Effector memory CD4-positive, alpha-beta T cell (primary cell): ENCODE measurements around the gene TK2.
"Not testable (repeated sequence)": the region's sequence is repeated elsewhere in the genome, so short reads cannot be mapped to it uniquely, and the experiment has no call there.

Experiments
- DNase-seq, 3 donors: peaks; one replicate each; pipeline ENCODE4 v3.0.0-alpha.2; 2020
- H3K27ac ChIP-seq: 2 replicates; pipeline ENCODE4 v1.7.0; 2013; ENCODE audit warnings: mild to moderate bottlenecking, low read length, moderate library complexity; ENCODE audit not compliant: insufficient read depth, poor library complexity, severe bottlenecking
- H3K27me3 ChIP-seq: replicated peaks from 2 replicates; pipeline ENCODE4 v1.7.0; 2013; ENCODE audit warnings: mild to moderate bottlenecking, low read length; ENCODE audit not compliant: insufficient read depth, control insufficient read depth, poor library complexity, severe bottlenecking
- H3K36me3 ChIP-seq: 2 replicates; pipeline ENCODE4 v1.7.0; 2013; ENCODE audit warnings: mild to moderate bottlenecking, low read length, moderate library complexity; ENCODE audit not compliant: control insufficient read depth, insufficient read depth
- H3K4me1 ChIP-seq: 2 replicates; pipeline ENCODE4 v1.7.0; 2013; ENCODE audit warnings: low read length, mild to moderate bottlenecking; ENCODE audit not compliant: control insufficient read depth, insufficient read depth, poor library complexity, severe bottlenecking
- H3K4me3 ChIP-seq: 2 replicates; pipeline ENCODE4 v1.7.0; 2013; ENCODE audit warnings: low read length, low read depth, mild to moderate bottlenecking; ENCODE audit not compliant: insufficient read depth, poor library complexity, severe bottlenecking
- H3K9me3 ChIP-seq: 2 replicates; pipeline ENCODE4 v1.7.0; 2013; ENCODE audit warnings: mild to moderate bottlenecking, low read length, moderate library complexity; ENCODE audit not compliant: control insufficient read depth

The TK2 gene

GRCh38 chr16:66574531-66574930 is 24.6 kb upstream of the TK2 start:
- Histone ChIP-seq H3K27ac (no peak overlapping the region), H3K9me3 (no peaks in the 10 kb centered on the region), H3K4me3 (no peak overlapping the region), H3K4me1 (peaks cover 8% of the 10 kb centered on the region), H3K27me3 (peaks cover 5% of the 10 kb centered on the region), H3K36me3 (no peaks in the 10 kb centered on the region)
- DNase-seq: no peak

- Histone ChIP-seq H3K36me3 (no peaks in the 10 kb centered on the region), H3K27ac (no peak overlapping the region), H3K4me1 (peaks cover 4% of the 10 kb centered on the region), H3K4me3 (no peak overlapping the region), H3K9me3 (no peaks in the 10 kb centered on the region), H3K27me3 (peaks cover 1% of the 10 kb centered on the region)
- no peak for DNase-seq
These were observed 24.2 kb upstream of the TK2 start for GRCh38 chr16:66574081-66574480.

- Histone ChIP-seq H3K27ac (peak overlapping the region; percentile 5), H3K36me3 (no peaks in the 10 kb centered on the region), H3K9me3 (no peaks in the 10 kb centered on the region), H3K4me1 (no peaks in the 10 kb centered on the region), H3K4me3 (no peak overlapping the region), H3K27me3 (no peaks in the 10 kb centered on the region)
- DNase-seq: no peak
These were observed 22.4 kb upstream of the TK2 start for GRCh38 chr16:66572356-66572755.

- DNase-seq: no peak
- Histone ChIP-seq H3K36me3 (peaks cover 15% of the 10 kb centered on the region), H3K27me3 (no peaks in the 10 kb centered on the region), H3K9me3 (no peaks in the 10 kb centered on the region), H3K4me3 (no peak overlapping the region), H3K27ac (no peak overlapping the region), H3K4me1 (no peaks in the 10 kb centered on the region)
These were observed 20.0 kb upstream of the TK2 start for GRCh38 chr16:66569827-66570405.

GRCh38 chr16:66569131-66569530 is 19.2 kb upstream of the TK2 start:
- Histone ChIP-seq H3K27me3 (no peaks in the 10 kb centered on the region), H3K9me3 (no peaks in the 10 kb centered on the region), H3K27ac (no peak overlapping the region), H3K4me3 (no peak overlapping the region), H3K4me1 (no peaks in the 10 kb centered on the region), H3K36me3 (peaks cover 15% of the 10 kb centered on the region)
- no peak for DNase-seq

- Histone ChIP-seq H3K36me3 (peaks cover 15% of the 10 kb centered on the region), H3K27me3 (no peaks in the 10 kb centered on the region), H3K27ac (no peak overlapping the region), H3K9me3 (no peaks in the 10 kb centered on the region), H3K4me1 (peaks cover under 1% of the 10 kb centered on the region), H3K4me3 (no peak overlapping the region)
- DNase-seq: no peak
These were observed 18.4 kb upstream of the TK2 start for GRCh38 chr16:66568355-66568754.

- not testable (repeated sequence) for DNase-seq, H3K27ac ChIP-seq, H3K4me3 ChIP-seq, H3K27me3 ChIP-seq, H3K9me3 ChIP-seq
- H3K4me1 ChIP-seq: peaks cover 10% of the 10 kb centered on the region
- peaks cover 15% of the 10 kb centered on the region for H3K36me3 ChIP-seq
These were observed 17.3 kb upstream of the TK2 start for GRCh38 chr16:66567270-66567669.

- H3K36me3 ChIP-seq: peaks cover 15% of the 10 kb centered on the region
- no peaks in the 10 kb centered on the region for H3K9me3 ChIP-seq
- H3K4me1 ChIP-seq: peaks cover 20% of the 10 kb centered on the region
- H3K27me3 ChIP-seq: no peaks in the 10 kb centered on the region
- DNase-seq: no peak
- H3K4me3 ChIP-seq: no peak within 1 kb of the TSS
- no peak within 1 kb of the TSS for H3K27ac ChIP-seq
These were observed 16.4 kb upstream of the TK2 start, which contains the start of gene CMTM1 for GRCh38 chr16:66566051-66566901. Gene CMTM1, plus strand, starts transcription at chr16:66566439. Its CDS starts 75 bp downstream, at chr16:66566514.

GRCh38 chr16:66563574-66564334 is 13.8 kb upstream of the TK2 start:
- H3K9me3 ChIP-seq: no peaks in the 10 kb centered on the region
- no peaks in the 10 kb centered on the region for H3K27me3 ChIP-seq
- H3K4me1 ChIP-seq: peaks cover 30% of the 10 kb centered on the region
- peaks cover 21% of the 10 kb centered on the region for H3K36me3 ChIP-seq
- H3K4me3 ChIP-seq: no peak overlapping the region
- no peak overlapping the region for H3K27ac ChIP-seq
- DNase-seq: no peak

GRCh38 chr16:66562986-66563385 is 13.1 kb upstream of the TK2 start:
- no peak for DNase-seq
- Histone ChIP-seq H3K27me3 (no peaks in the 10 kb centered on the region), H3K9me3 (no peaks in the 10 kb centered on the region), H3K4me1 (peaks cover 30% of the 10 kb centered on the region), H3K36me3 (peaks cover 28% of the 10 kb centered on the region), H3K27ac (no peak overlapping the region), H3K4me3 (no peak overlapping the region)
